ENCODE results near the gene CLCA1. TPM values are rescaled to one million over a fixed set of nuclear protein-coding genes. Genes with fewer than 3 reads are reported as not detected.

Gene CLCA1
- total RNA-seq, 1 experiment from 2014 or later: 0.12 TPM

GRCh38 chr1:86487131-86487810, 18.5 kb downstream of the CLCA1 start:
- Histone ChIP-seq H3K36me3 (ENCODE audit: control insufficient read depth in 1 of 2, insufficient read depth in 2 of 2, low read length in 2 of 2) (no peaks in the 10 kb centered on the region), H3K27me3 (ENCODE audit: insufficient read depth, low read length) (no peaks in the 10 kb centered on the region), H3K79me2 (ENCODE audit: insufficient read depth, low read length) (no peaks in the 10 kb centered on the region), H3K9me3 (ENCODE audit: control insufficient read depth in 1 of 2, insufficient read depth in 1 of 2, low read depth in 1 of 2, low read length in 2 of 2) (no peaks in the 10 kb centered on the region), H3K9me2 (ENCODE audit: insufficient read depth) (no peaks in the 10 kb centered on the region), H3K4me3 (replicated peaks in 1 of 2; ENCODE audit: low read depth in 1 of 2, low read length in 2 of 2) (no peak overlapping the region), H3K27ac (ENCODE audit: low read depth, low read length) (no peak overlapping the region), H4K20me1 (ENCODE audit: insufficient read depth) (no peaks in the 10 kb centered on the region), H3K9ac (ENCODE audit: low read length) (no peak overlapping the region), H3K4me1 (ENCODE audit: control insufficient read depth in 1 of 2, insufficient read depth in 2 of 2, low read length in 2 of 2) (no peaks in the 10 kb centered on the region), H2AFZ (ENCODE audit: low read depth, low read length, poor library complexity, severe bottlenecking) (no peak overlapping the region), H3K4me2 (ENCODE audit: low read length) (no peak overlapping the region)
- TF ChIP-seq SIN3A (IDR thresholded peaks at IDR 0.05; ENCODE audit: low read depth) (no peak), MAX (IDR thresholded peaks at IDR 0.05) (no peak), YY1 (IDR thresholded peaks at IDR 0.05; ENCODE audit: extremely low read depth, insufficient replicate concordance, low read depth, low read length) (no peak), CBX3 (IDR thresholded peaks at IDR 0.05; ENCODE audit: low read depth) (no peak), POLR2A (IDR thresholded peaks at IDR 0.05; ENCODE audit: borderline replicate concordance, extremely low read depth, insufficient read depth, insufficient read length) (no peak), ZBTB33 (IDR thresholded peaks at IDR 0.05; ENCODE audit: extremely low read depth, insufficient replicate concordance, low read length) (no peak), RAD21 (IDR thresholded peaks at IDR 0.05; ENCODE audit: low read depth) (no peak), JUND (IDR thresholded peaks at IDR 0.05) (no peak), ZNF274 (IDR thresholded peaks at IDR 0.05; ENCODE audit: low read depth, low read length) (no peak), CEBPB (IDR thresholded peaks at IDR 0.05; ENCODE audit: low read depth) (no peak)
- TF ChIP-seq, protein P1, sequence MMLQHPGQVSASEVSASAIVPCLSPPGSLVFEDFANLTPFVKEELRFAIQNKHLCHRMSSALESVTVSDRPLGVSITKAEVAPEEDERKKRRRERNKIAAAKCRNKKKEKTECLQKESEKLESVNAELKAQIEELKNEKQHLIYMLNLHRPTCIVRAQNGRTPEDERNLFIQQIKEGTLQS (IDR thresholded peaks at IDR 0.05): no peak
- DNase-seq (ENCODE audit: low read depth, low spot score) (no peak), ATAC-seq (no peak)
- ChIA-PET RAD21 (ENCODE audit: low non-redundant PET in 1 of 2, low total read pairs in 2 of 2, uncharacterized antibody in 2 of 2, unreplicated experiment in 2 of 2) (no interaction called here), POLR2A (no interaction called here), CTCF (no interaction called here)
- BruUV-seq (replicated peaks): no TSS peak
- intact Hi-C loops (cut with micrococcal nuclease): no loop called here
